Gastroesophageal sphincter (tissue), 4 donors: ENCODE results near the gene COL25A1. TPM values are rescaled to one million over a fixed set of nuclear protein-coding genes. Genes with fewer than 3 reads are reported as not detected.

Experiments used
- ATAC-seq: fragments of 150-250 bp; one replicate; pipeline ENCODE4 v1.9.1; 2016; ENCODE audit warnings: mild to moderate bottlenecking, moderate library complexity
- H3K27ac ChIP-seq, 4 donors: fragments of 200-600 bp; sonication (generic) in 3 of 4; 1 replicate in 3 of 4; 2 replicates in 1 of 4; pipeline ENCODE4 v1.5.1; 2016 to 2019
- H3K27me3 ChIP-seq: fragments of 200-600 bp; sonication (generic); one replicate; pipeline ENCODE4 v1.5.1; 2019
- H3K36me3 ChIP-seq, 2 donors: fragments of 200-600 bp; sonication (generic); one replicate each; pipeline ENCODE4 v1.5.1; 2019; ENCODE audit warnings: control low read depth in 1 of 2
- H3K4me1 ChIP-seq, 3 donors: fragments of 200-600 bp; sonication (generic); 1 replicate in 2 of 3; 2 replicates in 1 of 3; pipeline ENCODE4 v1.5.1; 2016 to 2019; ENCODE audit warnings: control low read depth in 2 of 3
- H3K4me3 ChIP-seq, 2 donors: fragments of 200-600 bp; sonication (generic); one replicate each; pipeline ENCODE4 v1.5.1; 2019; ENCODE audit warnings: mild to moderate bottlenecking in 1 of 2, moderate library complexity in 1 of 2
- H3K9me3 ChIP-seq, 3 donors: fragments of 200-600 bp; sonication (generic); one replicate each; pipeline ENCODE4 v1.5.1; 2017 to 2019; ENCODE audit warnings: control low read depth in 2 of 3
- EP300 ChIP-seq: sonication (generic); formaldehyde crosslinking; IDR thresholded peaks from one replicate; pipeline ENCODE4 v1.6.1; 2017; ENCODE audit warnings: antibody characterized with exemption, mild to moderate bottlenecking
- POLR2A ChIP-seq, 2 donors: fragments of 450-650 bp; IDR thresholded peaks; one replicate each; pipeline ENCODE4 v1.6.1; 2017; ENCODE audit warnings: antibody characterized with exemption in 2 of 2, mild to moderate bottlenecking in 2 of 2, moderate library complexity in 1 of 2
- POLR2AphosphoS5 ChIP-seq: sonication (generic); formaldehyde crosslinking; IDR thresholded peaks from one replicate; pipeline ENCODE4 v1.6.1; 2017; ENCODE audit warnings: antibody characterized with exemption
- WGBS, 2 donors: methylation state at CpG; one replicate each; pipeline ENCODE4 v1.1.5; 2018; ENCODE audit warnings: low coverage in 1 of 2; 5-methylcytosine and 5-hydroxymethylcytosine counted together
- total RNA-seq, 4 donors: library from RNA; depleted of rRNA; stranded (reverse); fragments of >200 nt; gene quantifications; one replicate each; pipeline ENCODE4 v1.1.0, GENCODE V29; 2016
- TF ChIP-seq, protein P1 (sequence below), 4 experiments: fragments of 200-600 bp in 2 of 4; fragments of 450-650 bp in 2 of 4; sonication (generic) in 1 of 4; IDR thresholded peaks; one replicate each; pipeline ENCODE4 v1.5.1; 2017 to 2019; ENCODE audit warnings: antibody characterized with exemption in 4 of 4, mild to moderate bottlenecking in 2 of 4, moderate library complexity in 2 of 4

The COL25A1 gene
- total RNA-seq, 4 donors from 2014 or later = 0.40 to 1.8 (median 1.0) TPM

DNA sequence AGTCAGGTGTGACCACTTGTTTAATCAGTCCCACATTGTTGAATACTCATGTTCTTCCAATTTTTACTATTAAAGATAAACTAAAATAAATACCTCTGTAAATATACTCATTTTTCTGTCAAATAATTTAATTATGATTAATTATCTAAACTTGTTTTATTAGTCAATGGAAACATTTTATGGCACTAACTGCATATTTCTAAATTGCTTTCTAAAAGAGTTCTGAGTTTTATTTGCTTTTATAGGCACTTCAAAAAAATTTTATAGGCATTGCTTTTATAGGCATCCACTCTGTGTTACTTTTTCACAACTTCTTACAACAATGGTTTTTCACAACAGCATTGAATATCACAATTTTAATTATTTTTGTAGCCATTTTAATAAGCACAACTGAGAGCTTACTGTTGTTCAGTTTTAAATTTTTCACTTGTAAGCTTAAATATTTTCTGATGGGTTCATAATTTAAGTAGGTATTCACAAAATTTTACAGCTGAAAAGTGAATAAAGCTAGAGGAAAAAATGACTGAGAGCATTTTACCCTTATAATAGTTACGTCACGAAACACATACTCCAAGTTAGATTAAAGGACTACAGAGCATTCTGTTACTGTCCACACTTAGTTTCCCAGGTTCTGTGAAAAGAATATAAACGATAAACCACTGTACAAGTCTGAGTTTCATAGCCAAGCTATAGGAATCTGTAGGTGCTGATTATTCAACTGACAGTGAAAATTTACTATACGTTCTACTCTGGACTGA lies 398.8 kb downstream of the COL25A1 start:
- Histone ChIP-seq H3K9me3 (no peaks in the 10 kb centered on the region), H3K36me3 (no peaks in the 10 kb centered on the region), H3K27ac (no peak overlapping the region), H3K27me3 (no peaks in the 10 kb centered on the region), H3K4me1 (no peaks in the 10 kb centered on the region), H3K4me3 (no peak overlapping the region)
- TF ChIP-seq, protein P1, sequence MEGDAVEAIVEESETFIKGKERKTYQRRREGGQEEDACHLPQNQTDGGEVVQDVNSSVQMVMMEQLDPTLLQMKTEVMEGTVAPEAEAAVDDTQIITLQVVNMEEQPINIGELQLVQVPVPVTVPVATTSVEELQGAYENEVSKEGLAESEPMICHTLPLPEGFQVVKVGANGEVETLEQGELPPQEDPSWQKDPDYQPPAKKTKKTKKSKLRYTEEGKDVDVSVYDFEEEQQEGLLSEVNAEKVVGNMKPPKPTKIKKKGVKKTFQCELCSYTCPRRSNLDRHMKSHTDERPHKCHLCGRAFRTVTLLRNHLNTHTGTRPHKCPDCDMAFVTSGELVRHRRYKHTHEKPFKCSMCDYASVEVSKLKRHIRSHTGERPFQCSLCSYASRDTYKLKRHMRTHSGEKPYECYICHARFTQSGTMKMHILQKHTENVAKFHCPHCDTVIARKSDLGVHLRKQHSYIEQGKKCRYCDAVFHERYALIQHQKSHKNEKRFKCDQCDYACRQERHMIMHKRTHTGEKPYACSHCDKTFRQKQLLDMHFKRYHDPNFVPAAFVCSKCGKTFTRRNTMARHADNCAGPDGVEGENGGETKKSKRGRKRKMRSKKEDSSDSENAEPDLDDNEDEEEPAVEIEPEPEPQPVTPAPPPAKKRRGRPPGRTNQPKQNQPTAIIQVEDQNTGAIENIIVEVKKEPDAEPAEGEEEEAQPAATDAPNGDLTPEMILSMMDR (IDR thresholded peaks at IDR 0.05) = no peak
- no peak for TF ChIP-seq EP300
- TF ChIP-seq POLR2A (IDR thresholded peaks at IDR 0.05) = no peak
- no peak for TF ChIP-seq POLR2AphosphoS5
- WGBS, 2 donors = 60 to 86% methylated on average over 4 of the region's 4 CpGs
- ATAC-seq = no peak

DNA sequence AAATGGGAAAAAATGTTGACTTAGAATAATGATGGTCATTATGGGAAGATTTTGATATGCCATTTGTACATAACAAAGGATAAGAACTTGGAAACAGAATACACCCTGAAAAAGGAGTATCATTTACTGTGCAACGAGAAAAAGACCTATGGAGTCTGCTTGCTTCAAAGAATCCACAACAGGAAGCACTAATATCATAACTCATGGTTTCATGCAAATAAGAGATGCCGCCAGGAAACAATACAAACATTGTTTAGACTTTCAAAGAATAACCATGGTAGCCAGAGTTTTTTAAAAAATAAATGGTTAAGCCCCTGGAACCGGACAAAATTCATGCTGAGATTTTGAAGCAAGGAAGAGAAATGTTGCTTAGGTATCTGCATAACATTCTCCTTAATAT lies 399.7 kb downstream of the COL25A1 start:
- no peaks in the 10 kb centered on the region for H3K9me3 ChIP-seq
- no peak for ATAC-seq
- no peaks in the 10 kb centered on the region for H3K4me1 ChIP-seq
- H3K27ac ChIP-seq = no peak overlapping the region
- H3K27me3 ChIP-seq = no peaks in the 10 kb centered on the region
- TF ChIP-seq POLR2AphosphoS5 (no peak), POLR2A (IDR thresholded peaks at IDR 0.05) (no peak), EP300 (no peak)
- TF ChIP-seq, protein P1 (IDR thresholded peaks at IDR 0.05) = no peak
- 48 to 67% methylated on average over 3 of the region's 3 CpGs for WGBS, 2 donors
- no peaks in the 10 kb centered on the region for H3K36me3 ChIP-seq
- H3K4me3 ChIP-seq = no peak overlapping the region

DNA sequence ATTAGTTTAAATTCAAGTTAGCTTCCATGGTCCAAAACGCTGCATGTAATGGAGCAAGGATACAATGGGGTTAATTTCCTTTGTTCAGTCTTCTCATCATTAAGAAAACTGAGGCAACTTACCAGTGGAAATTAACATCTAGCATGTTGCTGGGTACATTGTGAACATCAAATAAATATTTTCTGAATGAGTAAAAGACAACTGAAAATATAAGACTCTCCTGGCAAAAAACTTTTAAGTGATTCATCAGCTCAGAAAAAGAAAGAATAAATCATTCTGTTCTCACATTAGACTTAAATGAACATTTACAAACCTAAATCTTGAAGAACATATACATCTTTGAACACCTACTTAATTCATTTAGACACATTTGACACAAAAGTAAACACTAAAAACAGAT lies 401.2 kb downstream of the COL25A1 start:
- no peak for TF ChIP-seq POLR2AphosphoS5
- TF ChIP-seq, protein P1 (IDR thresholded peaks at IDR 0.05) = no peak
- 85 to 100% methylated on average over 1 of the region's 1 CpG for WGBS, 2 donors

DNA sequence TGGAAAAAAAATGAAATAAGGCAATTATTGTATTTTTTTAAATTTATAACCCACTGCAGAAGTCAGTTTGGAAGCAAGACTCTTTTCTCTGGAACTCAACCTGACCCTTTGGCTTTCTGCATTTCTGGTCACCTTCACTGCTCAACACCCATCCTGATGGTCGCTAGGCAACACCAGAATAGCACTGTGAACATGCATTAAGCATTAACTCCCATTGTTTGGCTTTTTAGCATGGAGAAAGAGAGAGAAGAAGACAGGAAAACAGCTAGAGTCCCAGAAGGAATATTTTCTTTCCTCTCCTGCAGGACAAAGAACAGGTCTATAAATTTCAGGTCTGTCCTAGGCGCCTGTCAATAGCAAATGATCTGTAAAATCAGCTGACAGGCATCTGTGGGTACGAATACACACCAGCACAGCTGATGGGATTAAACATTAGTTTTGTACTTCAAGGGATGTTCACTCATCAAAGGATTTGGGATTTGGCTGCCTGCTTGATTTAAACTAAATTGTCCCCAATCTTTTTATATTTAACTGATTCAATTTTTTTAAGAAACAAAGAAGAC lies 402.4 kb downstream of the COL25A1 start:
- H3K4me3 ChIP-seq = no peak overlapping the region
- H3K27ac ChIP-seq = no peak overlapping the region
- H3K27me3 ChIP-seq = no peaks in the 10 kb centered on the region
- ATAC-seq = no peak
- TF ChIP-seq, protein P1 (IDR thresholded peaks at IDR 0.05) = no peak
- TF ChIP-seq POLR2AphosphoS5 (no peak), EP300 (no peak)
- H3K4me1 ChIP-seq = no peaks in the 10 kb centered on the region
- no peaks in the 10 kb centered on the region for H3K36me3 ChIP-seq
- H3K9me3 ChIP-seq = no peaks in the 10 kb centered on the region
- 78 to 86% methylated on average over 2 to 3 of the region's 3 CpGs for WGBS, 2 donors

More for the DNA sequence above, 401.2 kb downstream of the COL25A1 start:
- Histone ChIP-seq H3K27me3 (no peaks in the 10 kb centered on the region), H3K4me1 (no peaks in the 10 kb centered on the region), H3K4me3 (no peak overlapping the region), H3K36me3 (no peaks in the 10 kb centered on the region), H3K9me3 (no peaks in the 10 kb centered on the region), H3K27ac (no peak overlapping the region)
- no peak for ATAC-seq

DNA sequence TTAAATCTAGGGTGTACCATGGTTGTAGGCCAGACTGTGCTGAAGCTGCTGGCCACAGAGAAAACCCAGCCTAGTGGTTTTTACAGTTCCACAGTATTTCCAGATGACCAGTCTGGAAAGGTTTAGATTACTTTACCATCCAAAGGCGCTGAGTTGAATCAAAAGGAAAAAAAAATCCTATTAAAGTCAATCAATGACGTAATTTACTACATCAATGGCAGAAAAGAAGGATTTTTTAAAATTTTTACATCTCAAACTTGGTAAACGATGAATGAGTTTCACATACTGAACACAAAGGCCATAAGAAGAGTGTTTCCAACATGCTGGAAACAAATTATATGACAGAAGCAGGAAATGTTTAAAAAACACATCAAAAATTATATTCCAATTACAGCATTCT lies 409.0 kb downstream of the COL25A1 start:
- Histone ChIP-seq H3K4me1 (no peaks in the 10 kb centered on the region), H3K4me3 (no peak overlapping the region), H3K27ac (no peak overlapping the region), H3K9me3 (no peaks in the 10 kb centered on the region), H3K27me3 (no peaks in the 10 kb centered on the region), H3K36me3 (no peaks in the 10 kb centered on the region)
- TF ChIP-seq EP300 (no peak), POLR2A (IDR thresholded peaks at IDR 0.05) (no peak), POLR2AphosphoS5 (no peak)
- ATAC-seq = no peak
- 83 to 100% methylated on average over 1 to 3 of the region's 3 CpGs for WGBS, 2 donors
